Kidney (tissue), 14 donors: ENCODE data around the gene SHROOM4. TPM values are rescaled to one million over a fixed set of nuclear protein-coding genes. Genes with fewer than 3 reads are reported as not detected.

Experiments
- DNase-seq, 5 donors: peaks; one replicate each; pipeline ENCODE4 v3.0.0-alpha.2; 2013 to 2020
- FAIRE-seq: peaks from 2 replicates; lab custom pipeline; 2012; peaks lifted over from hg19 to GRCh38; lab: Jason Lieb, UNC
- H3K27ac ChIP-seq, 2 donors: one replicate each; pipeline ENCODE4 v1.7.0; 2013; ENCODE audit warnings: low read depth in 2 of 2, low read length in 2 of 2, inconsistent platforms in 1 of 2
- H3K27me3 ChIP-seq: one replicate; pipeline ENCODE4 v1.7.1; 2013; ENCODE audit warnings: low read length, inconsistent platforms; ENCODE audit not compliant: control insufficient read depth, insufficient read depth
- H3K36me3 ChIP-seq, 3 donors: one replicate each; pipeline versions ENCODE4 v1.7.0 to v1.7.1; 2013; ENCODE audit warnings: low read length in 3 of 3, control low read depth in 1 of 3, inconsistent platforms in 1 of 3; ENCODE audit not compliant: insufficient read depth in 3 of 3, control insufficient read depth in 2 of 3
- H3K4me1 ChIP-seq, 3 donors: one replicate each; pipeline versions ENCODE4 v1.7.0 to v1.7.1; 2013; ENCODE audit warnings: low read length in 3 of 3, inconsistent platforms in 1 of 3, low read depth in 1 of 3; ENCODE audit not compliant: control insufficient read depth in 2 of 3, insufficient read depth in 2 of 3
- H3K4me3 ChIP-seq, 3 donors: one replicate each; pipeline versions ENCODE4 v1.7.0 to v1.8.1; 2013; ENCODE audit warnings: low read length in 3 of 3, control low read depth in 1 of 3, inconsistent platforms in 1 of 3
- H3K9ac ChIP-seq, 3 donors: one replicate each; pipeline versions ENCODE4 v1.7.0 to v1.7.1; 2013; ENCODE audit warnings: low read length in 3 of 3, control low read depth in 1 of 3, inconsistent platforms in 1 of 3
- H3K9me3 ChIP-seq, 3 donors: one replicate each; pipeline versions ENCODE4 v1.7.0 to v1.7.1; 2013; ENCODE audit warnings: low read length in 3 of 3, control low read depth in 1 of 3, inconsistent platforms in 1 of 3; ENCODE audit not compliant: control insufficient read depth in 2 of 3, insufficient read depth in 1 of 3
- intact Hi-C: fragments of 100-400 bp; cut with DNase I; formaldehyde crosslinking; loops from one replicate; pipeline ENCODE4 v1.11.1; 2022
- polyA plus RNA-seq: library from polyadenylated mRNA; stranded (reverse); fragments of 350-450 nt; fragmentation: Illumina TruSeq; extraction: RNeasy Lipid Tissue Mini Kit (QIAGEN cat#74804); gene quantifications from one replicate; pipeline ENCODE4 v1.2.3, GENCODE V29; 2014; ENCODE audit warnings: low read depth, low replicate concordance; ENCODE audit not compliant: insufficient read depth
- total RNA-seq: library from RNA; stranded (reverse); fragmentation: NEBNext Ultra II Directional; extraction: Animal tissue kit (Norgen Biotek cat#: 25700); gene quantifications from one replicate; pipeline ENCODE4 v1.2.1, GENCODE V29; 2021
- TF ChIP-seq, protein P1 (sequence below): IDR thresholded peaks from 3 replicates; pipeline ENCODE4 v1.5.1; 2012; ENCODE audit warnings: mild to moderate bottlenecking, moderate library complexity, borderline replicate concordance; ENCODE audit not compliant: insufficient read depth; ENCODE audit errors: extremely low read depth
- donor health status: control.
- donor health status: control.
- donor health status: control.
- donor health status: control.
- donor health status: control.
- donor health status: DM: yes; HTN: yes; CAD: no.
- donor health status: Normal renal cell carcinoma (clear cell type).

The SHROOM4 gene
- total and polyA plus RNA-seq, 2 donors from 2014 or later: 5.7 to 21.8 TPM

DNA sequence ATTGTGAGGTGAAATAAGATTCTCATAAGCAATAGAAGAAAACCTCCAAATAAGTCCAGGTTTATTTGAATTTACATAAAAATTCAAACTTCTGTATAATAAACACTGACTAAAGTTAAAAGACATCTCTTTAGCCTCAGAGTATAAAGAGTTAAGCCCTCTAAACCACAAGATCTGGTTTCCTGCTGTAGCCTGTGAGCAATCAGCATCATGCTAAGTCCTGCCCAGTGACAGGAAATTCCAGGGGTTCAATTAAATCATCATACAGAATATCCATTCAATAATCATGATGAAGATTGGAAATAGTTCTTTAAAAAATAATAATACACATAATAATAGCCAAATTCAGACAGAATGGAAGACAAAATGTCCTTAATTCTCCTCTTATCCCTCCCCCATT lies 204.2 kb downstream of the SHROOM4 start:
- FAIRE-seq (no peak), DNase-seq (no peak)
- Histone ChIP-seq H3K27me3 (peaks cover 3% of the 10 kb centered on the region), H3K27ac (no peak overlapping the region), H3K36me3 (peaks cover 0 to 4% (median 0%) of the 10 kb centered on the region in 3 donors), H3K9me3 (no peaks in the 10 kb centered on the region), H3K9ac (no peak overlapping the region), H3K4me1 (no peaks in the 10 kb centered on the region), H3K4me3 (no peak overlapping the region)
- TF ChIP-seq, protein P1, sequence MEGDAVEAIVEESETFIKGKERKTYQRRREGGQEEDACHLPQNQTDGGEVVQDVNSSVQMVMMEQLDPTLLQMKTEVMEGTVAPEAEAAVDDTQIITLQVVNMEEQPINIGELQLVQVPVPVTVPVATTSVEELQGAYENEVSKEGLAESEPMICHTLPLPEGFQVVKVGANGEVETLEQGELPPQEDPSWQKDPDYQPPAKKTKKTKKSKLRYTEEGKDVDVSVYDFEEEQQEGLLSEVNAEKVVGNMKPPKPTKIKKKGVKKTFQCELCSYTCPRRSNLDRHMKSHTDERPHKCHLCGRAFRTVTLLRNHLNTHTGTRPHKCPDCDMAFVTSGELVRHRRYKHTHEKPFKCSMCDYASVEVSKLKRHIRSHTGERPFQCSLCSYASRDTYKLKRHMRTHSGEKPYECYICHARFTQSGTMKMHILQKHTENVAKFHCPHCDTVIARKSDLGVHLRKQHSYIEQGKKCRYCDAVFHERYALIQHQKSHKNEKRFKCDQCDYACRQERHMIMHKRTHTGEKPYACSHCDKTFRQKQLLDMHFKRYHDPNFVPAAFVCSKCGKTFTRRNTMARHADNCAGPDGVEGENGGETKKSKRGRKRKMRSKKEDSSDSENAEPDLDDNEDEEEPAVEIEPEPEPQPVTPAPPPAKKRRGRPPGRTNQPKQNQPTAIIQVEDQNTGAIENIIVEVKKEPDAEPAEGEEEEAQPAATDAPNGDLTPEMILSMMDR: no peak
- intact Hi-C loops: no loop called here

DNA sequence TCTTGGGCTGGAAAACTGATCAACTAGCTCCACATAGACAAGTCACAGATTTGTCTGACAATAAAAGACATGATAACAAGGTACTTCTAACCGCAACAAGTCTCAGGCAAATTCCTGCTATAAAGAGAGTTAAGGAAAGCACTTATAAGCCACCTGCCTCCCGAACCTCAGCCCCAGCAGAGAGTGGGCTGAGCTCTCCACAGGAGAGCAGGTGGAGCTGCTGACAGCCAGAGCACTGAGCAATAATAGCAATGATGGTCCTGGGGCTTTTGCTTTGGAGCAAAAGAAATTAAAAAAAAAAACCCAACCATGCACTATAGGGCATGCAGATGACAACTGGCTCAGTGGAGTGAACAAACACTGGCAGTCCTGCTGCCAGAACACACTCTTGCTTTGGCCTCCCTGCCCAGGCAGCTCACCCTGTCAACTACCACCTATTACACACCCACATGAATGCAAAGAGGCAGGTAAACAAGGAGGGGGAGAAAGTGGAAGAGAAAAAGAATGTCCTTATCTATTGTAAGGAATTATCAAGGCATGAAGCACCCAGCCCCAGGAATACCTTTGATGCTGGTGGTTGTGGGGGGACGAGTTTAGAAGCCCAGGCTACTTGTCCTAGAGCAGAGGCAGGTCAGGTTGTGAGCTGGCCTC lies 207.6 kb downstream of the SHROOM4 start:
- TF ChIP-seq, protein P1: no peak
- DNase-seq (no peak), FAIRE-seq (no peak)
- Histone ChIP-seq H3K36me3 (peaks cover 0 to 10% (median 0%) of the 10 kb centered on the region in 3 donors), H3K4me3 (no peak overlapping the region), H3K27ac (no peak overlapping the region), H3K4me1 (no peaks in the 10 kb centered on the region), H3K9me3 (no peaks in the 10 kb centered on the region), H3K9ac (no peak overlapping the region), H3K27me3 (peaks cover 3% of the 10 kb centered on the region)
- intact Hi-C loops: no loop called here

DNA sequence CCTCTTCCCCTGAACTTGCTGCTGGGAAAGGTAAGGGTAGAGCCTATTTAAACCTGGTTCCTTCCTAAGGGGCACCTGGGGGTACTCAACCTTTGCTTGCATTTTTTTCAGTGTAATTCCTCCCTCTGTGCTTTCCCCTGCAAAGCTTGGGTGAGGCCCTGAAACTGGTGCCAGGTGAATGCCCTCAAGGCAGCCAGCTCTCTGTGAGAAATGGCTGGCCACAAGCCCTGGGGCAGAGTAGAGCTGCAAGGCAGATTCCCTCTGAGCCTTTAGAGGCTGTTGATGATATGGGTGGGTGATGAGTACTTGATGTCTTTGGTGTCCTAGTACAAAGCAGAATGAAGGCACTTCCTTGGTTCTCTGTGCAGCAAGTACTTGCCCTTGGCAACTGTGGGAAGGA lies 217.9 kb downstream of the SHROOM4 start:
- TF ChIP-seq, protein P1: no peak
- Histone ChIP-seq H3K27me3 (no peaks in the 10 kb centered on the region), H3K4me3 (no peak overlapping the region), H3K36me3 (peaks cover 0 to 26% (median 3%) of the 10 kb centered on the region in 3 donors), H3K4me1 (no peaks in the 10 kb centered on the region), H3K9me3 (no peaks in the 10 kb centered on the region), H3K9ac (no peak overlapping the region), H3K27ac (no peak overlapping the region)
- FAIRE-seq (no peak), DNase-seq (no peak)
- intact Hi-C loops: no loop called here
